ENCODE measurements around the gene FAM241B.

FAM241B gene

GRCh38 chr10:69681436-69681835, 51.4 kb downstream of the FAM241B start:
- no peak overlapping the region for H3K4me3 ChIP-seq (ENCODE audit: control insufficient read depth, low read depth, low read length)
- no peak for DNase-seq (ENCODE audit: low read depth)
- no peak for TF ChIP-seq CTCF (IDR thresholded peaks at IDR 0.05; ENCODE audit: control insufficient read depth, insufficient read depth, low read depth, low read length, missing control alignments)

GRCh38 chr10:69682955-69683474, 53.0 kb downstream of the FAM241B start:
- TF ChIP-seq CTCF (IDR thresholded peaks at IDR 0.05; ENCODE audit: control insufficient read depth, insufficient read depth, low read depth, low read length, missing control alignments), result no peak
- H3K4me3 ChIP-seq (ENCODE audit: control insufficient read depth, low read depth, low read length), result no peak overlapping the region
- DNase-seq (ENCODE audit: low read depth), result no peak

Data from AG09309 (cell line).